ENCODE data around the gene EMX2. TPM values are rescaled to one million over a fixed set of nuclear protein-coding genes. Genes with fewer than 3 reads are reported as not detected.

Gene EMX2
- total RNA-seq, 1 donor, result 1.4 TPM

- no peaks in the 10 kb centered on the region for H3K9me3 ChIP-seq (ENCODE audit: low read depth, low read length)
- no peak overlapping the region for H2AFZ ChIP-seq (ENCODE audit: low read length)
- H3K27me3 ChIP-seq (ENCODE audit: insufficient read depth, low read length), result peaks cover 83% of the 10 kb centered on the region
- H3K79me2 ChIP-seq (ENCODE audit: insufficient read depth, low read length), result no peaks in the 10 kb centered on the region
- TF ChIP-seq CTCF (IDR thresholded peaks at IDR 0.05; ENCODE audit: extremely low read depth, low read depth, low read length), result no peak
- peak; percentile 51 for DNase-seq (ENCODE audit: insufficient read length, low spot score, missing footprints)
- H3K4me3 ChIP-seq (ENCODE audit: insufficient read depth, low read length), result no peak overlapping the region
- no peak overlapping the region for H3K27ac ChIP-seq (ENCODE audit: low read depth, low read length)
- no peak overlapping the region for H3K4me2 ChIP-seq (ENCODE audit: insufficient read depth, low read length)
- no peaks in the 10 kb centered on the region for H3K36me3 ChIP-seq (ENCODE audit: insufficient read depth, low read length)
- no peaks in the 10 kb centered on the region for H3K4me1 ChIP-seq (ENCODE audit: insufficient read depth, low read length)
- H4K20me1 ChIP-seq (ENCODE audit: insufficient read depth, low read length), result no peaks in the 10 kb centered on the region
These were observed 4.6 kb downstream of the EMX2 start for GRCh38 chr10:117547016-117547715.

- peak; percentile 81 for DNase-seq (ENCODE audit: insufficient read length, low spot score, missing footprints)
These were observed 5.4 kb downstream of the EMX2 start for GRCh38 chr10:117547716-117548668.

GRCh38 chr10:117549100-117549585, 6.6 kb downstream of the EMX2 start:
- TF ChIP-seq CTCF (IDR thresholded peaks at IDR 0.05; ENCODE audit: extremely low read depth, low read depth, low read length), result no peak
- no peaks in the 10 kb centered on the region for H3K36me3 ChIP-seq (ENCODE audit: insufficient read depth, low read length)
- H3K27me3 ChIP-seq (ENCODE audit: insufficient read depth, low read length), result peaks cover 84% of the 10 kb centered on the region
- no peak overlapping the region for H3K4me2 ChIP-seq (ENCODE audit: insufficient read depth, low read length)
- no peak overlapping the region for H3K27ac ChIP-seq (ENCODE audit: low read depth, low read length)
- H2AFZ ChIP-seq (ENCODE audit: low read length), result no peak overlapping the region
- H3K9me3 ChIP-seq (ENCODE audit: low read depth, low read length), result no peaks in the 10 kb centered on the region
- no peaks in the 10 kb centered on the region for H3K79me2 ChIP-seq (ENCODE audit: insufficient read depth, low read length)
- H3K4me3 ChIP-seq (ENCODE audit: insufficient read depth, low read length), result no peak overlapping the region
- H3K4me1 ChIP-seq (ENCODE audit: insufficient read depth, low read length), result no peaks in the 10 kb centered on the region
- DNase-seq (ENCODE audit: insufficient read length, low spot score, missing footprints), result no peak
- no peaks in the 10 kb centered on the region for H4K20me1 ChIP-seq (ENCODE audit: insufficient read depth, low read length)

More at GRCh38 chr10:117547716-117548668, 5.4 kb downstream of the EMX2 start:
- Histone ChIP-seq H4K20me1 (ENCODE audit: insufficient read depth, low read length) (no peaks in the 10 kb centered on the region), H3K36me3 (ENCODE audit: insufficient read depth, low read length) (no peaks in the 10 kb centered on the region), H2AFZ (ENCODE audit: low read length) (no peak overlapping the region), H3K27ac (ENCODE audit: low read depth, low read length) (no peak overlapping the region), H3K4me1 (ENCODE audit: insufficient read depth, low read length) (no peaks in the 10 kb centered on the region), H3K4me2 (ENCODE audit: insufficient read depth, low read length) (no peak overlapping the region), H3K9me3 (ENCODE audit: low read depth, low read length) (no peaks in the 10 kb centered on the region), H3K4me3 (ENCODE audit: insufficient read depth, low read length) (no peak overlapping the region), H3K27me3 (ENCODE audit: insufficient read depth, low read length) (peaks cover 84% of the 10 kb centered on the region), H3K79me2 (ENCODE audit: insufficient read depth, low read length) (no peaks in the 10 kb centered on the region)
- TF ChIP-seq CTCF (IDR thresholded peaks at IDR 0.05; ENCODE audit: extremely low read depth, low read depth, low read length), result no peak

DNA sequence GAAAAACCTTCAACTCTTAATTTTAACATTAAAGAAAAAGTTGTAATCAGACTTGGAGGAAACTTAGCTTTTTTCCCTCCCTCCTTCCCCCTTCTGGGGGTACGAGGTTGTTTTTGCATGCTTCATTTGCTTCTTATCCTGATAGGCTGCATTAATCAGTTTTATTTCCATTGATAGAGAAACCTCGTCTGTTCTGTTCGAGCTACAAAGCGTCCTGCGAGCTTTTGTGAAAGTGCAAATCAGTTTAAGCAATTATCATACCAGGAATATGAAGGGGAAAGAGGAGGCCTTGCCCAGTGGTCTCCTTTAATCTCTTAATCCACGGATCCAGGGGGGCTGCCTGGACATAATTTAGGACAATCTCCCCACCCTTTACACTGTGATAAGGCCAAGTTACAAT, 7.5 kb downstream of the EMX2 start:
- Histone ChIP-seq H4K20me1 (ENCODE audit: insufficient read depth, low read length) (no peaks in the 10 kb centered on the region), H3K4me1 (ENCODE audit: insufficient read depth, low read length) (no peaks in the 10 kb centered on the region), H3K79me2 (ENCODE audit: insufficient read depth, low read length) (no peaks in the 10 kb centered on the region), H2AFZ (ENCODE audit: low read length) (no peak overlapping the region), H3K27ac (ENCODE audit: low read depth, low read length) (no peak overlapping the region), H3K36me3 (ENCODE audit: insufficient read depth, low read length) (no peaks in the 10 kb centered on the region), H3K4me3 (ENCODE audit: insufficient read depth, low read length) (no peak overlapping the region), H3K4me2 (ENCODE audit: insufficient read depth, low read length) (no peak overlapping the region), H3K9me3 (ENCODE audit: low read depth, low read length) (no peaks in the 10 kb centered on the region), H3K27me3 (ENCODE audit: insufficient read depth, low read length) (peaks cover 81% of the 10 kb centered on the region)
- DNase-seq (ENCODE audit: insufficient read length, low spot score, missing footprints), result no peak
- TF ChIP-seq CTCF (IDR thresholded peaks at IDR 0.05; ENCODE audit: extremely low read depth, low read depth, low read length), result no peak

All from osteoblast (primary cell).